ENCODE results near the gene DENND10. TPM values are rescaled to one million over a fixed set of nuclear protein-coding genes. Genes with fewer than 3 reads are reported as not detected.
A peak's percentile ranks its signal among the peaks of the same experiment; 100 is the strongest.
"Not testable (repeated sequence)": the region's sequence is repeated elsewhere in the genome, so short reads cannot be mapped to it uniquely, and the experiment has no call there.

DENND10 gene
- total RNA-seq, 4 donors from 2014 or later, result 25.8 to 46.2 (median 40.5) TPM

DNA sequence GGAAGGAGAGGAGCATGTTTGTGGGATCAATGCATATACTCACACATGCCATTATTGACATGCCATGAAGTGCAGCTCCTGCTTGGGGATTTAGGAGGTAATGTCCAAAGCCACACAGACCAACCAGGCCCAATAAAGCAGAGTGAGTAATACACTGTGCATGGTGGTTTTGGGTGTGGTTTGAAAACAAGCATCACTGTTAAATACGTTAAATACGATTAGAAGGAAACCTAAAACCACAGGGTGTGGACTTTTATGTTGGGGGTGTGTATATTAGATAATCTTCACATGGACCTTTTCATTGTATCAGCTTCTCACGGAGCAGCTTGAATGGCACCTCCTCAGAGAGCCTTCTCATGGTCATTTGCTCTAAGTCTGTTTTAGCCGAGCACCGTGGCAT is 12.9 kb upstream of the DENND10 start:
- intact Hi-C loops (cut with DNase I; ENCODE audit: low total_unique reads), result no loop called here
- WGBS, 2 donors, result 46 to 62% methylated on average over 5 of the region's 5 CpGs
- H3K4me3 ChIP-seq (ENCODE audit: low read depth, poor library complexity, severe bottlenecking), result no peak overlapping the region
- TF ChIP-seq, protein P1, sequence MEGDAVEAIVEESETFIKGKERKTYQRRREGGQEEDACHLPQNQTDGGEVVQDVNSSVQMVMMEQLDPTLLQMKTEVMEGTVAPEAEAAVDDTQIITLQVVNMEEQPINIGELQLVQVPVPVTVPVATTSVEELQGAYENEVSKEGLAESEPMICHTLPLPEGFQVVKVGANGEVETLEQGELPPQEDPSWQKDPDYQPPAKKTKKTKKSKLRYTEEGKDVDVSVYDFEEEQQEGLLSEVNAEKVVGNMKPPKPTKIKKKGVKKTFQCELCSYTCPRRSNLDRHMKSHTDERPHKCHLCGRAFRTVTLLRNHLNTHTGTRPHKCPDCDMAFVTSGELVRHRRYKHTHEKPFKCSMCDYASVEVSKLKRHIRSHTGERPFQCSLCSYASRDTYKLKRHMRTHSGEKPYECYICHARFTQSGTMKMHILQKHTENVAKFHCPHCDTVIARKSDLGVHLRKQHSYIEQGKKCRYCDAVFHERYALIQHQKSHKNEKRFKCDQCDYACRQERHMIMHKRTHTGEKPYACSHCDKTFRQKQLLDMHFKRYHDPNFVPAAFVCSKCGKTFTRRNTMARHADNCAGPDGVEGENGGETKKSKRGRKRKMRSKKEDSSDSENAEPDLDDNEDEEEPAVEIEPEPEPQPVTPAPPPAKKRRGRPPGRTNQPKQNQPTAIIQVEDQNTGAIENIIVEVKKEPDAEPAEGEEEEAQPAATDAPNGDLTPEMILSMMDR (IDR thresholded peaks at IDR 0.05), result no peak
- TF ChIP-seq POLR2A (IDR thresholded peaks at IDR 0.05), result no peak
- DNase-seq (ENCODE audit: low spot score in 2 of 2), result no peak

DNA sequence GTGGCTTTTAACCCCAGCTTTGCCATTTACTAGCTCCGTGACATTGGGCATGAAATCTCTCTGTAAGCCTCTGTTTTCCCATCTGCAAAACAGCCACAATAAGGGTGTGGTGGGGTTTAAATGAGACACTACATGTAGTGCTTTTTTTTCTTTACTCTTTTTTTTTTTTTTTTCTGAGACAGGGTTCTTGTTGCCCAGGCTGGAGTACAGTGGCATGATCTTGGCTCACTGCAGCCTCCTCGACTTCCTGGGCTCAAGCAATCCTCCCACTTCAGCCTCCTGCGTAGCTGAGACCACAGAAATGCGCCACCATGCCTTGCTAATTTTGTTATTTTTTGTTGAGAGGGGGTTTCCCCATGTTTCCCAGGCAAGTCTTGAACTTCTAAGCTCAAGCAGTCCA is 8.3 kb upstream of the DENND10 start:
- TF ChIP-seq, protein P1 (IDR thresholded peaks at IDR 0.05), result no peak
- no peak for TF ChIP-seq POLR2A (IDR thresholded peaks at IDR 0.05)
- H3K4me3 ChIP-seq (ENCODE audit: low read depth, poor library complexity, severe bottlenecking), result no peak overlapping the region
- peak in 1 of 2 donors; percentile 1 for DNase-seq (ENCODE audit: low spot score in 2 of 2)
- WGBS, 2 donors, result 64 to 81% methylated on average over 4 of the region's 4 CpGs
- intact Hi-C loops (cut with DNase I; ENCODE audit: low total_unique reads), result no loop called here

DNA sequence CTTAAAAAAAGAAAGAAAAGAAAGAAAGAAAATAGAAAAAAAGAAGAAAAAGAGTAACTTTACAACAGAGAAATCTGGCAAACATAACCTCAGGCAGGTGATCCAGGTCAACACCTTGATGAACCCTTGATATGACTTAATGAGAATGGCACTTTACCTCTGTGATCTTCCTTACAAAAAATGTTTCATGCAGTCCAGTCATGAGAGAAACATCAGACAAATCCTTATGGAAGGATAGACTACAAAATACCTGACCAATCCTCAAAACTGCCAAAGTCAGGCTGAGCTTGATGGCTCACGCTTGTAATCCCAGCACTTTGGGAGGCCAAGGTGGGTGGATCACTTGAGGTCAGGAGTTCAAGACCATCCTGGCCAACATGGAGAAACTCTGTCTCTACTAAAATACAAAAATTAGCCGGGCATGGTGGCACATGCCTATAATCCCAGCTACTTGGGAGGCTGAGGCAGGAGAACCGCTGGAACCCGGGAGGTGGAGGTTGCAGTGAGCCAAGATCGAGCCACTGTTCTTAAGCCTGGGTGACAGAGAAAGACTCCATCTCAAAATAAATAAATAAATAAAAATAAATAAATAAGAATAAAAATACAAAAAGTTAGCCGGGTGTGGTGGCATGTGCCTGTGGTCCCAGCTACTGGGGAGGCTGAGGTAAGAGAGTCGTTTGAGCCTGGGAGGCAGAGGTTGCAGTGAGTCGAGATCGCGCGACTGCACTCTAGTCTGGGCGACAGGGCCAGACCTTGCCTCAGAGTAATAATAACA is 7.1 kb upstream of the DENND10 start:
- DNase-seq (ENCODE audit: low spot score in 2 of 2), result peak in 1 of 2 donors; percentile 79
- H3K4me3 ChIP-seq (ENCODE audit: low read depth, poor library complexity, severe bottlenecking); intact Hi-C loops (cut with DNase I; ENCODE audit: low total_unique reads): not testable (repeated sequence)
- WGBS, 2 donors, result 92 to 93% methylated on average over 12 of the region's 12 CpGs

DNA sequence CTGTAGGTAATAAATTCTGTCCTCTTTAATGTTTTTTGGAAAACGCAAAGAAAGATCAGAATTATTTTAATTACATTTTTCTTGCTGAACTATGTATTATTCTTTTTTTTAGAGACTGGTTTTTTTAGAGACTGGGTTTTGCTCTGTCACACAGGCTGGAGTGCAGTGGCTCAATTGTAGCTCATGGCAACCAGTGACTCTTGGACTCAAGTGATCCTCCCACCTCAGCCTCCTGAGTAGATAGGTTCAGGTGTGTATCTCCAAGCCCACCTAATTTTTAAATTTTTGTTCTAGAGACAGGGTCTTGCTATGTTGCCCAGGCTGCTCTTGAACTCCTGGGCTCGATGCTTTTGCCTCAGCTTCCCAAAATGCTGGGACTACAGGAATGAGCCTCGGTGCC is 5.3 kb upstream of the DENND10 start:
- 96 to 97% methylated on average over 3 of the region's 3 CpGs for WGBS, 2 donors
- intact Hi-C loops (cut with DNase I; ENCODE audit: low total_unique reads), result no loop called here
- no peak for DNase-seq (ENCODE audit: low spot score in 2 of 2)

DNA sequence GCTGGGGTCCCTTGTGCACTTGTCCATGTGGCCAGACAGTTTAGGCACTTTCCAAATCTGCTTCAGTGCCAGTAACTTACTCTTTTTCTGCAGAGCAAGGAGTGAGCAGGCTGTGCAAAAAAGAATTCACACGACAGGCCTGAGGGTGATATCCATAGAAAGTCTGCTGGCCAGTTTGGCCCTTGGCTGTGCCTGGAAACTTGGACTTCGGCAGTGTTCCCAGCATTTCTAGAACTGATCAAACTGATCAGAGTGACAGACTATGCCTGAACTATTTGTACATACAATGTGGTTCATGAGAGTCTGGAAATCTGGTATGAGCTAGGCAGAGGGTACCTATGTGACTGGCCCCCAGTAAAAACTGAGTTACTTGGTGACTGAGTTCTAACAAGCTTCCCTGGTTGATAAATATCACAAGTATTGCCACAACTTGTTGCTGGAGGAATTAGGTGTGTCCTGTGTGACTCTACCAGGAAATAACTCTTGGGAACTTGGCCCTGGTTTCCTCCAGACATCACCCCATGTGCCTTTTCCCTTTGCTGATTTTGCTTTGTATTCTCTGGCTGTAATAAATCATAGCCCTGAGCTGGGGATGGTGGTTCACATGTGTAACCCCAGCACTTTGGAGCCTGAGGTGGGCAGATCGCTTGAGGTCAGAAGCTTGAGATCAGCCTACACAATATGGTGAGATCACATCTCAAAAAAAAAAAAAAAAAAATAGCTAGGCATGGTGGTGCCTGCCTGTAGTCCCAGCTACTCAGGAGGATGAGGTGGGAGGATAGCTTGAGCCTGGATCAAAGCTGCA is 3.3 kb upstream of the DENND10 start:
- 39 to 53% methylated on average over 3 of the region's 3 CpGs for WGBS, 2 donors

More for the DNA sequence above, 5.3 kb upstream of the DENND10 start:
- TF ChIP-seq POLR2A (IDR thresholded peaks at IDR 0.05), result no peak
- TF ChIP-seq, protein P1 (IDR thresholded peaks at IDR 0.05), result no peak
- H3K4me3 ChIP-seq (ENCODE audit: low read depth, poor library complexity, severe bottlenecking), result no peak overlapping the region

More for the DNA sequence above, 3.3 kb upstream of the DENND10 start:
- no peak overlapping the region for H3K4me3 ChIP-seq (ENCODE audit: low read depth, poor library complexity, severe bottlenecking)
- DNase-seq (ENCODE audit: low spot score in 2 of 2), result no peak
- TF ChIP-seq, protein P1 (IDR thresholded peaks at IDR 0.05), result no peak
- TF ChIP-seq POLR2A (IDR thresholded peaks at IDR 0.05), result no peak
- intact Hi-C loops (cut with DNase I; ENCODE audit: low total_unique reads), result no loop called here

Data from lower leg skin (tissue), 4 donors.